GM06990 (cell line): ENCODE data around the gene PDCD4.

Experiments
- DNase-seq: peaks from one replicate; pipeline ENCODE4 v3.0.0-alpha.2; 2011; ENCODE audit not compliant: insufficient read length; ENCODE audit errors: extremely low read depth
- H3K27me3 ChIP-seq: replicated peaks from 2 replicates; pipeline ENCODE4 v1.6.0; 2011; ENCODE audit warnings: low read length; ENCODE audit not compliant: control insufficient read depth, insufficient read depth
- H3K36me3 ChIP-seq: 2 replicates; pipeline ENCODE4 v1.5.1; 2011; ENCODE audit warnings: low read length; ENCODE audit not compliant: control insufficient read depth, insufficient read depth
- H3K4me3 ChIP-seq: replicated peaks from 2 replicates; pipeline ENCODE4 v1.5.1; 2011; ENCODE audit warnings: low read depth, mild to moderate bottlenecking, control low read depth, low read length
- CTCF ChIP-seq: IDR thresholded peaks from 2 replicates; pipeline ENCODE4 v1.5.1; 2011; ENCODE audit warnings: low read length, control low read depth, mild to moderate bottlenecking, inconsistent platforms; ENCODE audit not compliant: insufficient read depth, poor library complexity, severe bottlenecking

The PDCD4 gene

GRCh38 chr10:110883924-110884323 is 12.2 kb downstream of the PDCD4 start:
- H3K4me3 ChIP-seq: no peak overlapping the region
- no peak for DNase-seq
- H3K27me3 ChIP-seq: no peaks in the 10 kb centered on the region
- H3K36me3 ChIP-seq: peaks cover 2% of the 10 kb centered on the region
- no peak for TF ChIP-seq CTCF

GRCh38 chr10:110885932-110886674 is 14.4 kb downstream of the PDCD4 start:
- TF ChIP-seq CTCF: no peak
- H3K27me3 ChIP-seq: no peaks in the 10 kb centered on the region
- DNase-seq: no peak
- H3K4me3 ChIP-seq: no peak overlapping the region
- H3K36me3 ChIP-seq: peaks cover 2% of the 10 kb centered on the region

DNA sequence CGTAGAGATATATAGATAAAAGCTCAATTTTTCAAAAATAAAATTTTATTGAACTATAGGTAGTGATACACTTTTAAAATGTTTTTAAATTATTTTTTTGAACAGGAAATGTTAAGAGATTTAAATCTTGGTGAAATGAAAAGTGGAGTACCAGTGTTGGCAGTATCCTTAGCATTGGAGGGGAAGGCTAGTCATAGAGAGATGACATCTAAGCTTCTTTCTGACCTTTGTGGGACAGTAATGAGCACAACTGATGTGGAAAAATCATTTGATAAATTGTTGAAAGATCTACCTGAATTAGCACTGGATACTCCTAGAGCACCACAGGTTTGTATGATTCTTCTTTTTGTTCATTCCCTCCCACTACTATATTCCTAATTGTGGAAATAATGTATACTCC is 15.8 kb downstream of the PDCD4 start:
- no peaks in the 10 kb centered on the region for H3K27me3 ChIP-seq
- no peak overlapping the region for H3K4me3 ChIP-seq
- H3K36me3 ChIP-seq: peaks cover 2% of the 10 kb centered on the region
- no peak for TF ChIP-seq CTCF
- DNase-seq: no peak

GRCh38 chr10:110892602-110893288 is 21.0 kb downstream of the PDCD4 start:
- no peaks in the 10 kb centered on the region for H3K27me3 ChIP-seq
- TF ChIP-seq CTCF: no peak
- DNase-seq: no peak
- peaks cover 4% of the 10 kb centered on the region; the same call in 1 of the 2 replicates for H3K36me3 ChIP-seq
- H3K4me3 ChIP-seq: no peak overlapping the region

GRCh38 chr10:110893559-110894179 is 21.9 kb downstream of the PDCD4 start:
- Histone ChIP-seq H3K27me3 (no peaks in the 10 kb centered on the region), H3K36me3 (peaks cover 4% of the 10 kb centered on the region; the same call in 1 of the 2 replicates), H3K4me3 (no peak overlapping the region)
- no peak for DNase-seq
- TF ChIP-seq CTCF: peak; percentile 42
